Measurements from ENCODE around the gene ATF6B. TPM values are rescaled to one million over a fixed set of nuclear protein-coding genes. Genes with fewer than 3 reads are reported as not detected.

The ATF6B gene
- total RNA-seq, 1 experiment from 2014 or later, result 45.3 TPM

DNA sequence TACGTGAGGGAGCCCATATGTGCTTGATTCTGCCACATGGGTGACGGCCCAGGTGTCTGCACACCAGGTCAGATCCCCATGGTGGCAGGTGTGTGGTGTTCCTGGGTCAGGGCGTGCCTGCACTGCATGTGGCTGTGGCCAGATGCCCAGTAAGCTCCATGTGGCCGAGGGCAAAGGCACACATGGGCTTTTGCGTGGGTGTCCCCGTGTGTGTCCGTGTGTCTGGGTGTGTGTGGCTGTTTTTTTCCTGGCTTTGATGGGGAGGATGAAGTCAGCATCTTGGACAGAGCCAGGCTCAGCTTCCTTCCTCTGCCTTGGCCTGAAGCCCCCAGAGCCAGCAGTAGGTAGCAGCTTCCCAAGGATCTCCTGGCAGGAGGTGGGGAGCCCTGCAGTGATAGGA, 17.4 kb downstream of the ATF6B start:
- no peaks in the 10 kb centered on the region for H3K79me1 ChIP-seq (ENCODE audit: insufficient read depth, low read depth, low read length, poor library complexity, severe bottlenecking)
- H3K9ac ChIP-seq (ENCODE audit: extremely low read depth, insufficient read length, low read length), result no peak overlapping the region
- TF ChIP-seq, protein P1, sequence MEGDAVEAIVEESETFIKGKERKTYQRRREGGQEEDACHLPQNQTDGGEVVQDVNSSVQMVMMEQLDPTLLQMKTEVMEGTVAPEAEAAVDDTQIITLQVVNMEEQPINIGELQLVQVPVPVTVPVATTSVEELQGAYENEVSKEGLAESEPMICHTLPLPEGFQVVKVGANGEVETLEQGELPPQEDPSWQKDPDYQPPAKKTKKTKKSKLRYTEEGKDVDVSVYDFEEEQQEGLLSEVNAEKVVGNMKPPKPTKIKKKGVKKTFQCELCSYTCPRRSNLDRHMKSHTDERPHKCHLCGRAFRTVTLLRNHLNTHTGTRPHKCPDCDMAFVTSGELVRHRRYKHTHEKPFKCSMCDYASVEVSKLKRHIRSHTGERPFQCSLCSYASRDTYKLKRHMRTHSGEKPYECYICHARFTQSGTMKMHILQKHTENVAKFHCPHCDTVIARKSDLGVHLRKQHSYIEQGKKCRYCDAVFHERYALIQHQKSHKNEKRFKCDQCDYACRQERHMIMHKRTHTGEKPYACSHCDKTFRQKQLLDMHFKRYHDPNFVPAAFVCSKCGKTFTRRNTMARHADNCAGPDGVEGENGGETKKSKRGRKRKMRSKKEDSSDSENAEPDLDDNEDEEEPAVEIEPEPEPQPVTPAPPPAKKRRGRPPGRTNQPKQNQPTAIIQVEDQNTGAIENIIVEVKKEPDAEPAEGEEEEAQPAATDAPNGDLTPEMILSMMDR (conservative IDR thresholded peaks at IDR 0.05), result no peak
- H2BK5ac ChIP-seq (ENCODE audit: insufficient read length, low read length), result no peak overlapping the region
- no peak overlapping the region for H3K4me2 ChIP-seq (ENCODE audit: insufficient read depth, insufficient read length, low read length)
- no peak overlapping the region for H3K14ac ChIP-seq (ENCODE audit: insufficient read depth, low read length)
- H3K27ac ChIP-seq (ENCODE audit: insufficient read length, low read depth, low read length), result no peak overlapping the region
- no CpG with 5 or more reads among the region's 7 CpGs for WGBS (ENCODE audit: extremely low coverage, insufficient read length, low lambda C conversion rate)
- H3K23me2 ChIP-seq (ENCODE audit: insufficient read length, low read depth, low read length, poor library complexity, severe bottlenecking), result no peaks in the 10 kb centered on the region
- H2AFZ ChIP-seq (ENCODE audit: low read length), result no peak overlapping the region
- H2BK15ac ChIP-seq (ENCODE audit: low read depth, low read length), result no peak overlapping the region
- no peak overlapping the region for H2BK20ac ChIP-seq (ENCODE audit: low read depth, low read length, poor library complexity, severe bottlenecking)
- H3K79me2 ChIP-seq (ENCODE audit: insufficient read depth, low read length), result no peaks in the 10 kb centered on the region
- DNase-seq, result no peak
- H4K8ac ChIP-seq (replicated peaks; ENCODE audit: insufficient read length, low read depth, low read length), result no peak overlapping the region
- H2BK12ac ChIP-seq (ENCODE audit: insufficient read length, low read depth, low read length), result no peak overlapping the region
- no peak overlapping the region for H3K4ac ChIP-seq (ENCODE audit: low read depth, low read length)
- peaks cover 31% of the 10 kb centered on the region for H3K27me3 Mint-ChIP-seq (ENCODE audit: low read depth)
- no peaks in the 10 kb centered on the region for H3K9me3 ChIP-seq (ENCODE audit: control insufficient read depth, low read depth, low read length)
- H3K4me3 Mint-ChIP-seq, result no peak overlapping the region
- no peaks in the 10 kb centered on the region; the same call in 1 of the 2 replicates for H3K27me3 ChIP-seq (ENCODE audit: insufficient read depth, low read length)
- no peak overlapping the region for H2BK120ac ChIP-seq (ENCODE audit: low read depth, low read length, poor library complexity, severe bottlenecking)
- H4K91ac ChIP-seq (ENCODE audit: insufficient read length, low read depth, low read length), result no peak overlapping the region
- peaks cover 2 to 9% (median 8%) of the 10 kb centered on the region in 3 experiments; a peak in 5 of 7 replicates for H3K36me3 Mint-ChIP-seq (ENCODE audit: insufficient read depth in 1 of 3, low read depth in 3 of 3)
- H3K27ac Mint-ChIP-seq, result no peak overlapping the region
- H3K23ac ChIP-seq (ENCODE audit: insufficient read length, low read depth, low read length), result no peak overlapping the region
- H3K4me1 Mint-ChIP-seq, result peaks cover 20 to 24% of the 10 kb centered on the region in 2 experiments
- no peaks in the 10 kb centered on the region for H4K20me1 ChIP-seq (ENCODE audit: control insufficient read depth, insufficient read depth, insufficient read length)
- H4K5ac ChIP-seq (ENCODE audit: insufficient read length, low read depth, low read length), result no peak overlapping the region
- H3K4me1 ChIP-seq (ENCODE audit: insufficient read depth, low read length), result no peaks in the 10 kb centered on the region; the same call in 1 of the 2 replicates
- H2AK5ac ChIP-seq (ENCODE audit: insufficient read length, low read length), result no peak overlapping the region
- H3K56ac ChIP-seq (ENCODE audit: insufficient read length, low read depth, low read length), result no peak overlapping the region
- H3T11ph ChIP-seq (ENCODE audit: low read length), result no peak overlapping the region
- no peak overlapping the region for H3K18ac ChIP-seq (ENCODE audit: insufficient read length, low read depth, low read length)
- no peaks in the 10 kb centered on the region for H3K9me3 Mint-ChIP-seq

All from H9 (cell line).